Activated CD8-positive, alpha-beta memory T cell treated with anti-CD3 and anti-CD28 coated beads, Interleukin-2, amount 50 U/mL, for 1 hour (primary cell): ENCODE measurements around the gene SHC1.

Experiments
- DNase-seq: peaks from one replicate; pipeline ENCODE4 v3.0.0-alpha.2; 2020; ENCODE audit errors: extremely low read depth

SHC1 gene

GRCh38 chr1:154970631-154971340, at the start of gene SHC1:
Gene SHC1 (minus strand): TSS chr1:154970747. CDS start chr1:154970526, 221 bp downstream.
- no peak for DNase-seq

- no peak for DNase-seq
Measured at GRCh38 chr1:155019377-155020245, 49.1 kb upstream of the SHC1 start.

GRCh38 chr1:155018617-155019348, 48.2 kb upstream of the SHC1 start:
- no peak for DNase-seq

- no peak for DNase-seq
Measured at GRCh38 chr1:155017946-155018316, 47.4 kb upstream of the SHC1 start.

GRCh38 chr1:155017041-155017945, 46.7 kb upstream of the SHC1 start:
- peak; percentile 55 for DNase-seq

GRCh38 chr1:155016231-155016831, 45.8 kb upstream of the SHC1 start:
- DNase-seq: no peak

GRCh38 chr1:155015527-155016230, 45.1 kb upstream of the SHC1 start:
- no peak for DNase-seq

- DNase-seq: no peak
Measured at GRCh38 chr1:155014709-155015508, 44.4 kb upstream of the SHC1 start.

GRCh38 chr1:155013632-155014031, 43.1 kb upstream of the SHC1 start:
- DNase-seq: no peak

- no peak for DNase-seq
Measured at GRCh38 chr1:155012776-155013602, 42.4 kb upstream of the SHC1 start.

GRCh38 chr1:155012026-155012546, 41.5 kb upstream of the SHC1 start:
- no peak for DNase-seq

- no peak for DNase-seq
Measured at GRCh38 chr1:155011437-155012025, 41.0 kb upstream of the SHC1 start.

- no peak for DNase-seq
Measured at GRCh38 chr1:155011004-155011416, 40.5 kb upstream of the SHC1 start.

- DNase-seq: no peak
Measured at GRCh38 chr1:155010211-155010918, 39.8 kb upstream of the SHC1 start.

GRCh38 chr1:155009742-155010141, 39.2 kb upstream of the SHC1 start:
- no peak for DNase-seq

GRCh38 chr1:155009221-155009711, 38.7 kb upstream of the SHC1 start:
- no peak for DNase-seq
